Esophagus squamous epithelium (tissue), 5 donors: ENCODE measurements around the gene SPNS2. TPM values are rescaled to one million over a fixed set of nuclear protein-coding genes. Genes with fewer than 3 reads are reported as not detected.

Source experiments
- DNase-seq: peaks from one replicate; lab custom pipeline; 2025; lab: John Stamatoyannopoulos, UW
- H3K27ac ChIP-seq, 4 donors: fragments of 200-600 bp; sonication (generic); one replicate each; pipeline ENCODE4 v1.5.1; 2016 to 2019; ENCODE audit warnings: mild to moderate bottlenecking in 1 of 4
- H3K27me3 ChIP-seq, 4 donors: fragments of 200-600 bp; sonication (generic); 1 replicate in 3 of 4; 2 replicates in 1 of 4; pipeline versions ENCODE4 v1.5.1 to v1.6.0; 2017 to 2021; ENCODE audit warnings: antibody characterized with exemption in 1 of 4
- H3K36me3 ChIP-seq, 3 donors: fragments of 200-600 bp; sonication (generic); one replicate each; pipeline ENCODE4 v1.5.1; 2016 to 2019
- H3K4me1 ChIP-seq, 3 donors: fragments of 200-600 bp; sonication (generic); one replicate each; pipeline ENCODE4 v1.5.1; 2017 to 2019
- H3K4me3 ChIP-seq, 4 donors: fragments of 200-600 bp; sonication (generic); 1 replicate in 3 of 4; 2 replicates in 1 of 4; pipeline ENCODE4 v1.5.1; 2016 to 2019; ENCODE audit warnings: mild to moderate bottlenecking in 2 of 4, moderate library complexity in 1 of 4
- H3K9me3 ChIP-seq, 3 donors: fragments of 200-600 bp; sonication (generic); one replicate each; pipeline ENCODE4 v1.5.1; 2016 to 2019
- CTCF ChIP-seq, 6 experiments: fragments of 450-650 bp in 4 of 6; fragments of 200-600 bp in 2 of 6; sonication (generic) in 2 of 6; IDR thresholded peaks; one replicate each; pipeline ENCODE4 v1.5.1; 2016 to 2019; ENCODE audit warnings: antibody characterized with exemption in 6 of 6, mild to moderate bottlenecking in 4 of 6, moderate library complexity in 4 of 6
- POLR2A ChIP-seq, 4 donors: fragments of 450-650 bp; IDR thresholded peaks; one replicate each; pipeline ENCODE4 v1.6.1; 2017; ENCODE audit warnings: antibody characterized with exemption in 4 of 4, mild to moderate bottlenecking in 4 of 4, moderate library complexity in 3 of 4
- WGBS, 2 donors: methylation state at CpG; one replicate each; pipeline ENCODE4 v1.1.5; 2018; 5-methylcytosine and 5-hydroxymethylcytosine counted together
- intact Hi-C: fragments of 100-400 bp; cut with DNase I; formaldehyde crosslinking; loops from one replicate; pipeline ENCODE4 v1.15.0; 2022
- total RNA-seq, 4 donors: library from RNA; depleted of rRNA; stranded (reverse); fragments of >200 nt; gene quantifications; one replicate each; pipeline ENCODE4 v1.1.0, GENCODE V29; 2016
- donor health status: DM: yes; HTN: yes; CAD: no.

Gene SPNS2
- total RNA-seq, 4 donors from 2014 or later: 36.8 to 66.6 (median 47.6) TPM

DNA sequence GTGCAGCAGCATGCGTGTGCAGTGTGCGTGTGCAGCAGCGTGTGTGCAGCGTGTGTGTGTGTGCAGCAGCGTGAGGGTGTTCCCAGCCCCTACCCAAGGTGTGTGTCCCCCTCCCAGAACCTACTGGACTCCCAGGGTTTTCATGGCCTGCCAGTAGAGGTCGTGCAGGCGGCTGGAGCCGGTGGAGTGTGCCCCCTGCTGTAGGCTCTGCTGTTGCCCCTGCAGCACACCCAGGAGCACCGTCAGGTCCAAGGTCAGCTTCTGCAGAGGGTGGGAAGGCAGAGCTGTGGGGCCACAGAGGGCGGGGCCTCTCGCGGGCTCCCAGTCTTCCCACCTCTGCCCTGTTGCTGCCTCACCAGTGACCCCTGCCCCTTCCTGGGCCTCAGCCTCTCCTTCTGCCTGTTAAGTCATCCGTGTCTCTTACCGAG is 41.6 kb downstream of the SPNS2 start:
- Histone ChIP-seq H3K4me3 (no peak overlapping the region), H3K27ac (peak overlapping the region in 3 of 4 donors; percentile 17 to 67 (median 47)), H3K36me3 (peaks cover 31 to 82% (median 49%) of the 10 kb centered on the region in 3 donors), H3K9me3 (no peaks in the 10 kb centered on the region), H3K27me3 (peaks cover 0 to 2% (median 0%) of the 10 kb centered on the region in 4 donors), H3K4me1 (peaks cover 15 to 75% (median 33%) of the 10 kb centered on the region in 3 donors)
- intact Hi-C loops: no loop called here
- no peak for DNase-seq
- TF ChIP-seq CTCF (IDR thresholded peaks at IDR 0.05): no peak
- no peak for TF ChIP-seq POLR2A (IDR thresholded peaks at IDR 0.05)
- WGBS, 2 donors: 80% methylated on average over 1 of the region's 14 CpGs; no CpG with 5 or more reads in 1 of the 2 donors

- Histone ChIP-seq H3K4me1 (peaks cover 15 to 70% (median 31%) of the 10 kb centered on the region in 3 donors), H3K9me3 (no peaks in the 10 kb centered on the region), H3K27ac (peak overlapping the region in 3 of 4 donors; percentile 17 to 67 (median 47)), H3K4me3 (no peak overlapping the region), H3K36me3 (peaks cover 34 to 87% (median 55%) of the 10 kb centered on the region in 3 donors), H3K27me3 (no peaks in the 10 kb centered on the region)
- no peak for TF ChIP-seq POLR2A (IDR thresholded peaks at IDR 0.05)
- 54 to 93% methylated on average over 5 to 6 of the region's 15 CpGs for WGBS, 2 donors
- intact Hi-C loops: no loop called here
- DNase-seq: no peak
Measured at GRCh38 chr17:4540687-4541327, 42.1 kb downstream of the SPNS2 start.

DNA sequence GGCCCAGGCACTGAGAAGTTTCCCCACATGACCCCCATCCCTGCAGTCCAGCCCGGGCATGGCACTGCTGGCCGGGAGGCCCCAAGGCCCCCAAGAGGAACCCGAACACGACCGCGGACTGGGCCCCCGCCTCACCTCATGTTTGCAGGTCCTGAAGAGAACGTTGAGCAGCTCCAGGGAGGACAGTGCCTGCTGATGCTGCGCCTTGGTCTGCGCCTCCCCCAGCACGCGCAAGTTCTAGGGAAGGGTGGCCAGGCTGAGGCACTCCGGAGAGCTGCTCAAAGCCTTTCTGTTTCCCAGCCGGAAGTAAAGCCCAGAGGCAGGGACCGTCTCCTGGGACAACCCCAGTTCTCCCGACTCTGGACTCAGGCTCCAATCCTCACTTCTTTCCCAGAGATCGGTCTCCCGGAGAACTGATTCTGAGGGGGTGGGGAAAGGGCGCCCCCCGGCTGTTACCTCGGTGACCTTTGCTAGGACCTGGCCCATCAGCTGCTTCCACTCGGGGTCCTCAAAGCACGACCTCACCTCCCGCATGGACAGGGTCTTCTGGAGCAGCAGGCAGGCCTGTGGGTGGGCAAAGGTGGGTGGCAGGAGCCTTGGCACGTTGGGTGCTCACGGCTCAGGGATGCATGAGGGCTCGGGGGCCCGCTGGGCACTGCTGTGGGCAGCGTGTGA is 42.8 kb downstream of the SPNS2 start:
- no peak for DNase-seq
- TF ChIP-seq CTCF (IDR thresholded peaks at IDR 0.05) (no peak), POLR2A (IDR thresholded peaks at IDR 0.05) (no peak)
- Histone ChIP-seq H3K9me3 (no peaks in the 10 kb centered on the region), H3K36me3 (peaks cover 36 to 94% (median 57%) of the 10 kb centered on the region in 3 donors), H3K4me1 (peaks cover 12 to 63% (median 25%) of the 10 kb centered on the region in 3 donors), H3K27ac (peak overlapping the region in 3 of 4 donors; percentile 17 to 67 (median 47)), H3K4me3 (no peak overlapping the region), H3K27me3 (no peaks in the 10 kb centered on the region)
- intact Hi-C loops: no loop called here
- 77 to 80% methylated on average over 1 to 23 of the region's 29 CpGs for WGBS, 2 donors

GRCh38 chr17:4542003-4542725 is 43.5 kb downstream of the SPNS2 start:
- Histone ChIP-seq H3K27ac (peak overlapping the region in 3 of 4 donors; percentile 17 to 67 (median 47)), H3K9me3 (no peaks in the 10 kb centered on the region), H3K4me3 (no peak overlapping the region), H3K4me1 (peaks cover 5 to 56% (median 18%) of the 10 kb centered on the region in 3 donors), H3K27me3 (no peaks in the 10 kb centered on the region), H3K36me3 (peaks cover 43 to 100% (median 57%) of the 10 kb centered on the region in 3 donors)
- intact Hi-C loops: no loop called here
- TF ChIP-seq CTCF (IDR thresholded peaks at IDR 0.05) (no peak), POLR2A (IDR thresholded peaks at IDR 0.05) (no peak)
- DNase-seq: no peak
- 80 to 97% methylated on average over 2 to 6 of the region's 14 CpGs for WGBS, 2 donors

DNA sequence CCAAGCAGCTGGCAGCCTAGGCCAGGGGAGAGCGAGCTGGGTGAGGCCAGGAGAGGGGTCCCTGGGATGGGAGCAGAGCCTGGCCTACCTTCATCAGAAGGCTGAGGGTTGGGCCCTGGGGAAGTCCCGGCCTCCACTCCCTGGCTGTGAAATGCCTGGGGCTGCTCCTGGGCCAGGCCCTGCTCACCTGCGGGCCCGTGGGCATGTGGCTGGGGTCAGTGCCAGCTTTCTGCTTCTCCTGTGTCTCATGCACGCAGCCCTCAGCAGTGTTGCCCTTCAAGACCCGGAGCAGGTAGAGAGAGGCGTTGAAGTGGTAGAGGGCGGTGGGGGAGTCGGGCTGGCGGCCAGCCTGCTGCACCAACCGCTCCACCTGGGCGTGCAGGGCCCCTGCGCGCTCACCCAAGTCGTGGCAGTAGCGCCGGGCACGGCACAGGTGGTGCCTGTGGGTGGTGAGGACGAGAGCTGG is 44.1 kb downstream of the SPNS2 start:
- Histone ChIP-seq H3K9me3 (no peaks in the 10 kb centered on the region), H3K27me3 (no peaks in the 10 kb centered on the region), H3K27ac (no peak overlapping the region), H3K4me1 (peaks cover 2 to 50% (median 12%) of the 10 kb centered on the region in 3 donors), H3K4me3 (no peak overlapping the region), H3K36me3 (peaks cover 49 to 100% (median 57%) of the 10 kb centered on the region in 3 donors)
- TF ChIP-seq CTCF (IDR thresholded peaks at IDR 0.05) (no peak), POLR2A (IDR thresholded peaks at IDR 0.05) (no peak)
- intact Hi-C loops: no loop called here
- 96% methylated on average over 5 of the region's 19 CpGs; no CpG with 5 or more reads in 1 of the 2 donors for WGBS, 2 donors
- DNase-seq: no peak
